NT2/D1 (cell line): ENCODE measurements around the gene MTG1.

Source experiments
- YY1 ChIP-seq: IDR thresholded peaks from 2 replicates; pipeline ENCODE4 v1.6.1; 2011; ENCODE audit not compliant: insufficient read length, insufficient read depth
- ZNF274 ChIP-seq: IDR thresholded peaks from 2 replicates; pipeline ENCODE4 v1.6.1; 2011; ENCODE audit warnings: mild to moderate bottlenecking, low read depth, low read length

DNA sequence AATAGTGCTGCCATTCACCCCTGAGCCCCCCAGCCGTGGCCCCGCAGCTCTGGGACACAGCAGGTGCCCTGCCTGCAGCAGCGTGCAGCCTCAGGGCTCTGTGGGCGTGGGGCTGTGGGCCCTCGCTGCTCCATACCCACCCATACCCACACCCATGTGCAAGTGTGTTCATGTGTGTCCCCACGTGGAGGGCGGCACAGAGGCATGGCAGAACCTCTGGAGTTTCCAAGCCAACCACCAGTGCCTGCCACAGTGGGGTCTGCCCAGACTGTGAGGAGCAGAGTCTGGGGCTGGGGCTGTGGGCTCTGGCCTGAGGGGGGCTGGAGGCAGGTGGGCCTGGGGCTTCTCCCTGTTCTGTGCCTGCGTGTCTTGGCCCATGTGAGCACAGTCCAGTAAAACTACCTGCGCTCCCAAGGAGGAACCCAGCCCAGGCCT lies 44.4 kb upstream of the MTG1 start:
- TF ChIP-seq ZNF274 (no peak), YY1 (no peak)
